ENCODE results near the gene MX1. TPM values are rescaled to one million over a fixed set of nuclear protein-coding genes. Genes with fewer than 3 reads are reported as not detected.

MX1 gene
- total RNA-seq, 1 donor from 2014 or later = 8.5 TPM

- DNase-seq (ENCODE audit: low spot score) (no peak), ATAC-seq (no peak)
Measured at GRCh38 chr21:41431788-41432548, 5.9 kb downstream of the MX1 start.

DNA sequence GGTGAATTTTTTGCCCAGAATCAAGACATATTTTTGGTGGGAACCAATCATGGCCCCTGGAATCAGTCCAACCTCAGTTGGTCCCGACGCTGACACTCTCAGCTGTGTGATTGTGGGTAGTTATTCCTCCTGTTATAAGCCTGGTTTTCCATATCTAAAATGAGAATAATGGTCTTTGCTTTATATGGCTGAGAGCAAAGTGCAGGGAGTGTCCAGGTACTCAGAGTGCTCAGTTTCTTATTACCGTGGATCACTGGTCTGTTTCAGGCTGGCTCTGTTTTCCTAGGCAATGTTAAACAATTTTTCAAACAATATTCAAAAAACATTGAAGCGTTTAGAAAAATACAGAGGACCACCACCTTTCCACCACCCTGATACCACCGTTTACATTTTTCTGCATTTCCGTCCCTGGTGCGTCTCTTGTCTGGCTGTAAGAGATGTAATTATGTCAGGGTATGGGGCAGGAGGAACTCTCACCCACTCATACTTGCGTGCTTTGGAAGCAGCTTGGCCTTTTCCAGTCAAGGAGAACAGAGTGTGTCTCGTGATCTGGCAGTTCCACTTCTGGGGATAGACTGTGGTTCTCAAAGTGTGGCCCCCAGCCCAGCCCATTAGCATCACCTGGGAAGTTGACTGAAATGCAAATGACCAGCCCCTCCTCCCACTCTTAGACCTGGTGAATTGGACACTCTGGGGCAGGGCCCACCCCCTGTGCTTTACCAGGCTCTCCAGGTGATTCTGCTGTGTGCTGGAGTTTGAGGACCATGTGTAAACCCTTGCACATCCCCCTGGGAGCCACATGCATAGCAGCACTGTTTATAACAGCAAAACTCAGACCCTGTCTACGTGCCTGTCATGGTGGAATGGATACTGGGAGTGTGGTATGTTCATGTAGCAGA lies 6.8 kb downstream of the MX1 start:
- ATAC-seq (no peak), DNase-seq (ENCODE audit: low spot score) (no peak)

GRCh38 chr21:41433566-41433965 lies 7.5 kb downstream of the MX1 start:
- no peak for ATAC-seq
- DNase-seq (ENCODE audit: low spot score) = no peak

- DNase-seq (ENCODE audit: low spot score) = no peak
- no peak for ATAC-seq
Measured at GRCh38 chr21:41435706-41436105, 9.7 kb downstream of the MX1 start.

DNA sequence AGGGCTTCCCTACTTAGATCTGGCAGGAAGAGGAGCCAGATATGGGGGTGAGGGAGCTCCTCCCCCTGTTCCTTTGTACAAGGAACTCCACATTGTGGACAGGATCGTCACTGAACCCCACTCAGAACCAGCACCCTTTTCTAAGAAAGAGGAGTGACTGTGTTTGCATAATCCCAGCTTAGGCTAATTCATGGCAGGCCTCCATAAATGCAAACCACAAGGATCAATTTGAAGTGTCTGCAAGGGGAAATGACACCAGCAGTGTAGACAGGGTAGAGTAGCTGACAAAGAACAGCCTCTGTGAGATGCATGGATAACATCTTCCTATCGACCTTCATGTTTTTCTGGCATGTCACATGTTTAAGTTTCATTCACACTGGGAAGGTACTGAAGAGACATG lies 11.7 kb downstream of the MX1 start:
- DNase-seq (ENCODE audit: low spot score) (no peak), ATAC-seq (no peak)

DNA sequence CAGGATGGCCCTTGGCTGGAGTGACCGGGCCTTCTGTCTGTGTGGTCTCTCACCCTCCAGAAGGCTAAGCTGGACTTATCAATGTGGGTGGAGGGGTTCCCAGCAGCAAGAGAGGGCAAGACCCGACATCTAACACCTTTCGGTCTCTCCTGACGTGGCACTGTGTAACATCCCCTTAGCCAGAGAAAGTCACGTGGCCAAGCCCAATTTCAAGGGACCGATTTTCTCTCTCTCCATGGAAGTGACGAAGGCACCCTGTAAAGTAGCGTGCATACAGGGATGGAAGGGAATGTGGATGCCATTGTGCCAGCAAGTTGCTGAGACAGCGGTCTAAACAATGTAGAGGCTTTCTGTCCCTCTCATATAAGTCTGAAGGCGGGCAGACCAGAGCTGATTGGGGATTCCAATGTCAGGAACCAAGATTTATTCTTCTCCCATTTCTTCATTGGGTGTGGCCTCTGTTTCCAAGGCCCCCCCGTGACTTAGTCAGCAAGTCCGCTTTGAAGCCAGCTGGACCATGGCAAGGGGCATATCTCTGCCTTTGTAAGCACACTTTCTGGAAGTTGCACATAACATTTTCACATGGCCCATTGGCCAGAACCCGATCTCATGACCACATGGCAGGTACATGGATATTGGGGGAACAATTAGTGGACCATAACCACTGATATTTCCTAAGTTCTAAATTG lies 12.5 kb downstream of the MX1 start:
- ATAC-seq = no peak
- DNase-seq (ENCODE audit: low spot score) = no peak

DNA sequence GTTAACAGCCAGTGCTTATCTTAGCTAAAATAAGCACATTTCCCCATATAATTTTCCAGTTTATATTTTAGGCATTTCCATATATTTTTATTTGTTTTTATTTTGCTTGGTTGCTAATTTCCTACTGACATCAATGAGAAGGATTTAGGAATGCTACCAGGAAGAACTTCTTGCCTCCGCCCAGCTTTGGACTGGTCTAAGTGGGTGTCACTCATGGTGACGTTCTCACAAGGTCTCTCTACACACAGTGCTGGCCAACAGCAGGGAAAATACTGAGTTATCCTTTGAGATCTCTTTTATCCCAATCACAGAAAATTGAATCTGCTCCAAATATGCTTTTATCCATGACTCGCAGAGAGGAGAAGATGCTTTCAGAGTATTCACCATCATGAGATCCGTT lies 13.2 kb downstream of the MX1 start:
- no peak for ATAC-seq
- no peak for DNase-seq (ENCODE audit: low spot score)

GRCh38 chr21:41441546-41441945 lies 15.5 kb downstream of the MX1 start:
- no peak for DNase-seq (ENCODE audit: low spot score)

DNA sequence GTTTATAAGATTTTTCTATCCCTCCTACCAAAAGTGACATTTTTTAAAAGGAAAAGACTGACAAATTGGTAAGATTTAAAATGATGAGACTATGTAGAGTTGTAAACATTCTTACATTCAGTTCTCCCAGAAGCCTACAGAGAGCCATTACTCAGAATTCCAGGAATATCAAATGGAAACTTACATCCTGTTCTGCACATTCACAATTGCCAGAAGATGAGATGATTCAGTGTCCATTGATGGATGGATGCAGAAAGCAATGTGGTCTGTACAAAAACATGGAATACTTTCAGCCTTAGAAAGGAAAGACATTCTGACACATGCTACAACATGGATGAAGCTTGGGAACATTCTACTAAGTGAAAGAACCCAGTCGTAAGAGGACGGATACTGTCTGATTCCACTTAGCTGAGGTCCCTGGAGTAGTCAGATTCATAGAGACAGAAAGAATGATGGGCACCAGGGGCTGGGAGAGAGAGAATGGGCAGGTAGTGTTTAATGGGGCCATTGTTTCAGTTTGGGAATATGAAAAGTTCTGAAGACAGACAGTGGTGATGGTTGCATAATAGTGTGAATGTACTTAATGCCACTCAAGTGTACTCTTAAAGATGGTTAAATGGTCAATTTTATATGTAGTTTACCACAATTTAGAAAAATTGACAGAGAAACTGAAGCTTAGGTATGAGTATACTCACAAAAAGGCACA lies 16.6 kb downstream of the MX1 start:
- no peak for ATAC-seq
- no peak for DNase-seq (ENCODE audit: low spot score)

More at GRCh38 chr21:41441546-41441945, 15.5 kb downstream of the MX1 start:
- no peak for ATAC-seq

DNA sequence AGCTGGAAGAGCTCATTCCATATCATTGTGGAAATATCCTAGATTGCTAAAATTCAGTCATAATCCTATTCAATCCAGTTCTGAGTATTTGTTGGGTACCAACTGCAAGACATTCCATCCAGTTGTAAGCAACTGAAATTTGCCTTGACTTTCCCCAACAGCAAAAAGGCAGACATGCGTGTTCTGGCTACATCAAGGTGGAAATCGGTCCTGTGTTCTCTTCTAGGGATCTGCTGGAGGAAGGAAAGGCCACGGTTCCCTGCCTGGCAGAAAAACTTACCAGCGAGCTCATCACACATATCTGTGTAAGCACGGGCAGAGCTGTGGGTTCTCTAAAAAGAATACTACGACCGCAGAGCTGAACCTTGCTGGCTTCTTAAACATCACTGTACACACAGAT lies 17.5 kb downstream of the MX1 start:
- DNase-seq (ENCODE audit: low spot score) (no peak), ATAC-seq (no peak)

GRCh38 chr21:41444703-41445464 lies 18.8 kb downstream of the MX1 start:
- DNase-seq (ENCODE audit: low spot score) (no peak), ATAC-seq (no peak)

DNA sequence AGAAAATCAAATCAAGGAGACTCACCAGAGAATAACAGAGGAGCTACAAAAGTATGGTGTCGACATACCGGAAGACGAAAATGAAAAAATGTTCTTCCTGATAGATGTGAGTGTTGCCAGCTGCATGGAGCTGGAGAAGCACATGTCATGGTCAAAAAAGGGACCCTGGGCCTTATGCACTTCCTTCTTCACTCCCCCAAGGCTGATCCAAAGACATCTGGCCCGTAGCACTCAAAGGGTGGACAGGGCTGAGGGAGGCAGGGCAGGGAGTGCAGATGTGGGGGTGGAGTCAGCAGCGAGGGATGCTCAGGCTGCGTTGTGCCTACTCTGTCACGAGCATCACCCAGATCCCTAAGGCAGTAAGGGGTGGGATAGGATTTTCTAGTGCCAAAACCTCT lies 19.4 kb downstream of the MX1 start:
- DNase-seq (ENCODE audit: low spot score) (no peak), ATAC-seq (no peak)

DNA sequence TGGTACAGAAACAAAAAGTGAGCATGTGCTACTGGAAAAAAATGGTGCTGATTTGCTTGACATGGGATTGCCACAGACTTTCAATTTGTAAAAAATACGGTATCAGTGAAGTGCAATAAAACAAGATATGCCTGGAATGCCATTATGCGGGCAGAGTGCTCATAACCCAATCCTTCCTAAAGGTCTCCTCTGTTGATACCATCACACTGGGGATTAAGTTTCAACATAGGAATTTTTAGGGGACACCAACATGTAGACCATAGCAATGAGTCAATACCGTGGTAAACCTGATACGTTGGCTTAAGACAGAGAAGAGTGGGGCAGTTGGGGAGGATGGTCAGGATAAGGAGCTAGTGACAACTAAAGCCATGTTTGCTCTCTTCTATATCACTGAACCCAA lies 20.5 kb downstream of the MX1 start:
- ATAC-seq (no peak), DNase-seq (ENCODE audit: low spot score) (no peak)

GRCh38 chr21:41447356-41447755 lies 21.3 kb downstream of the MX1 start:
- ATAC-seq = no peak
- DNase-seq (ENCODE audit: low spot score) = no peak

DNA sequence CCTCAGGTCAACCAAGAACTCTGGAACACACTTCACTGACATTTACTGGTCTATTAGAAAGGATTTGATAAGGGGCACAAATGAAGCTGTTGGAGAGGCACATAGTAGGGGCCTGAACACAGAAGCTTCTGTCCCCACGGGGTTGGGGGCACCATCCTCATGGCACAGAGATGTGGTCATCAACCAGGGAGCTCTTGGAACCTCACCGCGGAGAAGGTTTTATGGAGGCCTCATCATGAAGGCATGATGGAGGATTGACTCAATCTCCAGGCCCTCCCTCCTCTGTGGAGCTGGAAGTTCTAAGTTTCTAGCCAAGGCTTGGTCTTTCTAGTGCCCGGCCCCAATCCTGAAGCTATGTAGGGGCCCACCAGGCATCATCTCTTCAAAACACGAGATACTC lies 23.6 kb downstream of the MX1 start:
- DNase-seq (ENCODE audit: low spot score) (no peak), ATAC-seq (no peak)

DNA sequence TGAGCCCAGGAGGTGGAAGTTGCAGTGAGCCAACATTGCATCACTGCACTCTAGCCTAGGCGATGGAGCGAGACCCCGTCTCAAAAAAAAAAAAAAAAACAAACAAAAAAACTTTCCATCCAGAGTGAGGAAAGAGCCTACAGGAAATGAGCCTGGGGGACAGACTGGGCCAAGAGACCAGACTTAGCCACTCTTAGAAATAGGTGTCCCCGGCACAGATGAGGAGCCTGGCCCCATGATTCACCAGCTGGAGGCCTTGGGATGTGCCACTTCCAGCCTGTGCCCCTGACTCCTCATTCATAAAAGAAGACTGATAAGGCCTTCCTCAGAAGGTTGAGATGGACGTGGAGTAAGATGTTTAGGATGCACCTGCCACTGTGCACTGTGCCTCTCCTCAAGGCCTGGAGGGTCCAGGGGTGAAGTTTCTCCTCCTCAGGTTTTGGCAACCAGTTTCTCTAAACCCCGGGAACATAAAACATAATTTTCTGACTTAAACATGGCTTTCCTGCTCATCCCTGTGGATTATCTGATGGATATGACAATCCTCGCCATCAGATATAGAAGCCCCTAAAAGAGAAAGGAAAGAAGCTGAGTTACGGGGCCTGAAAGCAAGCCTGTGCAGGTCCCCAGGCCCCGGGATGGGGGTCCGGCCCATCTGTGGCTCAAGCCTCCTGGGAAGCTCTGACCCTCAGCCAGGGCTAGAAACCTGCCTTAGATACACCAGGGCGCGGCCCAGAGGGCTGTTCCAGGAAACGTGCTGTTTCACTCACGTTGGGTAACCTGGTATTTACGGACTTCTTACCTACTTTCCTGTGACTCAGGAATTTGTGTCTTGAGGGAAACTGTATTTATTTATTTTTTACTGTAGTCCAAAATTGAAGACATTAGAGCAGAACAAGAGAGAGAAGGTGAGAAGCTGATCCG lies 26.0 kb downstream of the MX1 start:
- DNase-seq (ENCODE audit: low spot score) (no peak), ATAC-seq (no peak)

DNA sequence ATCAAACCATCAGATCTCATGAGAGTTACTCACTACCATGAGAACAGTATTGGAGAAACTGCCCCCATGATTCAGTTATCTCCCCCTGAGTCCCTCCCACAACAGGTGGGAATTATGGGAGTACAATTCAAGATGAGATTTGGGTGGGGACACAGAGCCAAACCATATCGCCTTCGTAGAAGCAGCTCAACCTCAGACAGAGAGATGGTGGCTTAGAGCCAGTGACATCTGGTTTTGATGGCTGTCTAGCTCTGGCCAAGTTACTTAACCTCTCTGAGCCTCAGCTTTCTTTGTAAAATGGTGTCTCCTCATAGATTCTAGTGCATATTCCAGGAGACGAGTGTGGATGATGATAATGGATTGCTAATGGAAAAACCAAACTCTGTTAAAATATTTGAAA lies 27.2 kb downstream of the MX1 start:
- DNase-seq (ENCODE audit: low spot score) (no peak), ATAC-seq (no peak)

GRCh38 chr21:41453761-41454160 lies 27.7 kb downstream of the MX1 start:
- DNase-seq (ENCODE audit: low spot score) = no peak
- ATAC-seq = no peak

GRCh38 chr21:41458121-41458520 lies 32.1 kb downstream of the MX1 start:
- no peak for ATAC-seq
- DNase-seq (ENCODE audit: low spot score) = no peak

All from left lobe of liver (tissue), 2 donors.